T-helper 2 cell treated with Interferon-gamma antibody and Interleukin-4, amounts not matched to agents 100 ng/mL and 5 ng/mL, for 36 hours (primary cell): ENCODE results near the gene RHBDL2. TPM values are rescaled to one million over a fixed set of nuclear protein-coding genes. Genes with fewer than 3 reads are reported as not detected.
"Not testable (repeated sequence)": the region's sequence is repeated elsewhere in the genome, so short reads cannot be mapped to it uniquely, and the experiment has no call there.

ENCODE experiments used
- intact Hi-C: fragments of 100-400 bp; cut with micrococcal nuclease; formaldehyde crosslinking; loops from one replicate; pipeline ENCODE4 v1.15.1; 2023
- total RNA-seq: library from RNA; stranded (reverse); gene quantifications from 2 replicates; pipeline ENCODE4 v1.2.3, GENCODE V29; 2022

RHBDL2 gene, protein sequence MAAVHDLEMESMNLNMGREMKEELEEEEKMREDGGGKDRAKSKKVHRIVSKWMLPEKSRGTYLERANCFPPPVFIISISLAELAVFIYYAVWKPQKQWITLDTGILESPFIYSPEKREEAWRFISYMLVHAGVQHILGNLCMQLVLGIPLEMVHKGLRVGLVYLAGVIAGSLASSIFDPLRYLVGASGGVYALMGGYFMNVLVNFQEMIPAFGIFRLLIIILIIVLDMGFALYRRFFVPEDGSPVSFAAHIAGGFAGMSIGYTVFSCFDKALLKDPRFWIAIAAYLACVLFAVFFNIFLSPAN
- total RNA-seq = not detected in 2 replicates

DNA sequence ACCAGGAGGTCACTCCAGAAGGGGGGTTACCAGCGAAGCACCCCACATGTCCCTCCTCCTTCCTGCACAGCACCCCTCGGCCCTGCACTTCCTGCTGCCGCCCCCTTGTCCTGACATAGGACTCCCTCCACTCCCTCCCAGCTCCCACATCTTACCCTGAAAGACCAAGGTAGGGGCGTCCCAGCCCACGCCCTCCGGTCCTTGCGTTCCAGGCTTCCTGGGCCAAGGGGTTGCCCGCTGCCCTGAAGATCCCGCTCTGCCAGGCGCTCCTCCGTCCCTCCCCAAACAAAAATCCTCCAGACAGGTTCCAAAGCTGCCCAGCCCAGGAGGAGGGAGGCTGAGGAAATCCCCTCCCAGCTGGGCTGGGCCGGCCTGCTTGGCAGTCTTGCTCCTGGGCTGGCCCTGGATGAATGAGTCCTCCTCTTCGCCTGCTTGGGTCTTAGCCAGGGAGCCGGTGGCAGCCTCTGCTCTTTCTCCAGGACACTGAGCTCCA, at the start of gene RHBDL2:
Gene RHBDL2 (minus strand): TSS at position 304 of the 493 bp plus-strand sequence. CDS start 22,618 bp downstream, outside the sequence.
- intact Hi-C loops = no loop called here

DNA sequence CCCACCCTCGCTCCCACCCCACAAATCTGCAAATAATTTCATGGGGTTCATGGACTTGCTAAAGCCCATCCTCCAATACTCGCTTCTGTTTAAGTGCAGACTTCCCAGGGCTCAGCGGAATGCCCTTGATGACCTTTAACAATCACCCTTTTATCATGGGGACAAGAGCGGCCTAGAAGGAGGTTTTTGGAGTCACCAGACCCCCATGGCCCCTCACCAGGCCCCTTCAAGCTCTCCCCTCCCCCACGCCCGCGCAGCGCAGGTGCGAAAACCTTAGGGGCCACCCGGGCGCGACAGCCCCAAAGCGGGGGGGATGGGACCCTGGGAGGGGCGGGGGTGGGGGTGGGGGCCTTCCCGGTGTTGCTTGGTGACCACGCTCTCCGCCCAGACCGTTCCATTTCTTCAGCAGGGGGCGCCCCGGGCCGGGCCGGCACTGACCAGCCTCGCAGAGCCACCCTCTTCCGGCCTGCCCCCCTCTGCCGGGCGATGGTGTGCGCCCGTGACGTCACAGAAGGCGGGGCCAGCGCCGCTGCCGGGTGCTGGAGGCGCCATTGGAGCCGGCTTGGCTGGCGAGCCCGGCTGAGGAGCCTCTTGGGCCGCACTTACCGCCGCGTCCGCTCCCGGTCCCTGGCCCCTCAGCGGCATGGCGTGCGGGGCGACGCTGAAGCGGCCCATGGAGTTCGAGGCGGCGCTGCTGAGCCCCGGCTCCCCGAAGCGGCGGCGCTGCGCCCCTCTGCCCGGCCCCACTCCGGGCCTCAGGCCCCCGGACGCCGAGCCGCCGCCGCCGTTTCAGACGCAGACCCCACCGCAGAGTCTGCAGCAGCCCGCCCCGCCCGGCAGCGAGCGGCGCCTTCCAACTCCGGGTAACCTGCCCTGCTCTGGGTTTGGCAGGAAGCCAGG, 49.4 kb upstream of the RHBDL2 start, which contains the start of gene AKIRIN1:
Gene AKIRIN1 (plus strand): TSS at position 539 of the 900 bp plus-strand sequence. CDS start 105 bp downstream, at position 644.
- intact Hi-C loops = loop anchor here (1.0 to 2.0 kb wide), 4 partner anchors 14 to 132 kb away; partner anchors contain the start of genes MYCBP, NDUFS5 and RRAGC

DNA sequence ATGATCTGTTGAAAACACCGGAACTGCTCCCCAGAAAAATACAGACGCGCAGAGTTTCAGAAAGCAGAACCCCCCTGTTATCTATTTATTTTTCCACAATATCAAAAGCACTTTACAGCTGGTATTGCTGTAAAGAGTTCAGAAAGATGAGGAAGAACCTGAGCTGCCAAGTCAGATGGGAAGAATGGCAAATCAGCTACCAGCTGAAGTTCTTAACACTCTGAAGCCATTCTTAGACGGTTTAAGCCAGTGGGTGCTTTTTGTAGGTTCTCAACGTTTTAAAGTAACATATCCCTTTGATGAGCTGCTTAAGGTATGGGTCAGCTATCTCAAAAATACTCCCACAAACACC, 48.7 kb upstream of the RHBDL2 start:
- intact Hi-C loops = loop anchor here (1.0 to 2.0 kb wide), 4 partner anchors 14 to 131 kb away; partner anchors contain the start of genes MYCBP, NDUFS5 and RRAGC

DNA sequence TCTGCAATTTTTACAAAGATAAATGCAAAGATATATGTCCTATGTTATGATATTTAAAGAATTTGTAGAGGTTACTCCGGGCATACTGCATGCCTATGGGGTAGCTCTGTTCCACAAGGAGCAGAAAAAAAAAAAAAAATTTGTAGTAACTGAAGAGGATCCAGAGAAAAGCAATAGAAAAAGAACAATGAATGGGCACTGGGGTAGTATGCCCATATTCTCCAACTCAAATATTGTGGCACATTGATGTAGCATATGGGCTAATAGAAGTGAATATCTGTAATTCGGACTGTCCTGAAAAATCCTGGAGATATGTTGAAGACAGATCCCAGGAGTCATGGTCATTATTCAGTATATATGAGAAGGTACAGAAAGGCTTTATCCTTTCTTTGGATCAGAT, 48.3 kb upstream of the RHBDL2 start:
- intact Hi-C loops = loop anchor here (1.0 to 2.0 kb wide), 4 partner anchors 13 to 131 kb away; partner anchors contain the start of genes MYCBP, NDUFS5 and RRAGC

DNA sequence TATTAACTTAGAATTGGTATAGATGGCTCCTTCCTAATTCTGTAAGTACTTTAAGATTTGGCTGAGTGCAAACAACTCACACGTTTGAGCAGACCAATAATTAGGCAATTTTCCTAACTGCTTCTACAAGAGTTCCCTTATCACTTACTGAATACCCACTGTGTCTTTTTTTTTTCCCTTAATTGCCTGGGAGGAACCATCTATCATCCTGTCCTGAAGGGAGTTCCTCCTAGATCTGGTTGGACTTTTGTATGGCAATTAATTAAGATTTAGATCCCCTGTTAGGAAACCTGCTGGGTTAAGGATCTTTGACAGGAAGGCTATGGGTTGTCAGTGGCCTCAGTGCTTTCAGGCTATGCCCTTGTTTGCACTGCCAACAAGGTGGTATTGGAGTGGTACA, 37.8 kb upstream of the RHBDL2 start:
- intact Hi-C loops = not testable (repeated sequence)

DNA sequence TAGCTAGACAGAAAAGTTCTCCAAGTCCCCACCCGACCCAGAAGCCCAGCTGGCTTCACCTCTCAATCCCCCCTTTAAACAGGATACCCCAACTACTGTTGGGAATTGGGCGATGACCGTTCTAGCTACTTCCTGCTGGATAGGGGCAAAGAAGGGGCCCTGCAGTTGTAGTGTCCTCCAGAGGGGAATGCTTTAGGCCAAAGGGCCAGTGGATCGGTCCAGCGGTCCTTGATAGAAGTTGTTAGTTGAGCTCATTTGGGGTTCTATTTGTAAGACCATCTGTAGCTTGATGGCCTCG, 36.6 kb upstream of the RHBDL2 start:
- intact Hi-C loops = not testable (repeated sequence)

DNA sequence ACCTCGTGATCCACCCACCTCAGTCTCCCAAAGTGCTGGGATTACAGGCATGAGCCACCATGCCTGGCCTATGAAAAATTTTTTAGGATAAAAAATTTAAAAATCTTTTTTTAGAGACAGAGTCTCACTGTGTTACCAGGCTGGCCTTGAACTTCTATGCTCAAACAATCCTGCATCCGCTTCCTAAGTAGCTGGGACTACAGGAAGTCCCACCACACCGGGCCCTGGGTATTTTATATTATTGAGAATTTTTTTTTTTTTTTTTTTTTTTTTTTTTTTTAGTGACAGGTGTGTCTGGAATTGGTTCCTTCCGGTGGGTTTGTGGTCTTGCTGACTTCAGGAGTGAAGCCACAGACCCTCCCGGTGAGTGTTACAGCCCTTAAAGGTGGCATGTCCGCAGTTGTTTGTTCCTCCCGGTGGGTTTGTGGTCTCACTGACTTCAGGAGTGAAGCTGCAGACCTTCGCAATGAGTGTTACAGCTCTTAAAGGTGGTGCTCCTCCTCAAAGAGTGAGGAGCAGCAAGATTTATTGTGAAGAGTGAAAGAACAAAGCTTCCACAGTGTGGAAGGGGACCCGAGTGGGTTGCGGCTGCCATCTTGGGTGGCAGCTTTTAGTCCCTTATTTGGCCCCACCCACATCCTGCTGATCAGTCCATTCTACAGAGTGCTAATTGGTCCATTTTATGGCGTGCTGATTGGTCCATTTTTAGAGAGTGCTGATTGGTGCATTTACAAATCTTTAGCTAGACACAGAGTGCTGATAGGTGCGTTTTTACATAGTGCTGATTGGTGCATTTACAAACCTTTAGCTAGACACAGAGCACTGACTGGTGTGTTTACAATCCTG, 36.0 kb upstream of the RHBDL2 start:
- intact Hi-C loops = loop anchor here (2.0 kb wide), 1 partner anchor 13 kb away; the partner anchor contains the start of gene AKIRIN1

DNA sequence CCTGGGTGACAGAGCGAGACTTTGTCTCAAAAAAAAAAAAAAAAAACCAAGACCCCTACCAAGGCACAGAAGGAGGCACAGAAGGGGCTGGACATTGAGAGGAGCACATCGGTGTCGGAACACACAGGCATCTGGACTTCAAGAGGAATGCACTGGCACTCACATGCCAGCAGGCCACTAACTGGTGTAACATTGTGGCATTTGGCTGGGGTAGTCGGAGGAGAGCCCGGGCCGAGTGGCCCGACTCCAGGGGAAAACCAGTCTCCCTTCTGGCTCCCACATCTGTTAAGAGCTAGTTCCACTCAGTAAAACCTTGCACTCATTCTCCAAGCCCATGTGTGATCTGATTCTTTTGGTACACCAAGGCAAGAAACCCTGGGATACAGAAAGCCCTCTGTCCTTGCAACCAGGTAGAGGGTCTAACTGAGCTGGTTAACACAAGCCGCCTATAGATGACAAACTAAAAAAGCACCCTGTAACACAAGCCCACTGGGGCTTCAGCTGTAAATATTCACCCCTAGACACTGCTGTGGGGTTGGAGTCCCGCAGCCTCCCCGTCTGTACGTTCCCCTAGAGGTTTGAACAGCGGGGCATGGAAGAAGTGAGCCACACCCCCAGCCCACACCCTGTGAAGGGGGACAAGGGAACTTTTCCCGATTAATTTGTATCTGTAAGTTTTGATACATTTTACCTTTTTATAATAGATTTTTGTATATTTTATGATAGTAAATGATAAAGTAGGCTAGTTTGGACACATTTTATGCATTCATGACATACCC, 32.2 kb upstream of the RHBDL2 start:
- intact Hi-C loops = no loop called here

DNA sequence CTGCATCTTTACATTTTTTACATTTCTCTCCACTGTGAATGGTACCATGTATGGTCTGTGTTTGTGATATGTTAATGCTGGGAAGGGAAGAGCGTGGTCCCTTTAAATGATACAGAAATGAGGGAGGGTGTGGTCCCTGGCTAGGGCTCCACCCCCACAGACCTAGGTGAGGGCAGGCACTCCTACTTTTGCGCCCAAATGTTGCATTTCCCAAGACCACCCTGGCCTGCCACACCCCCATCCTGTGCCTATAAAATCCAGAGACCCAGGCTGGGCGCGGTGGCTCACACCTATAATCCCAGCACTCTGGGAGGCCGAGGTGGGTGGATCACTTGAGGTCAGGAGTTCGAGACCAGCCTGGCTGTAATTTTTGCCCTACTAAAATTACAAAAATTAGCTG, 31.5 kb upstream of the RHBDL2 start:
- intact Hi-C loops = not testable (repeated sequence)

DNA sequence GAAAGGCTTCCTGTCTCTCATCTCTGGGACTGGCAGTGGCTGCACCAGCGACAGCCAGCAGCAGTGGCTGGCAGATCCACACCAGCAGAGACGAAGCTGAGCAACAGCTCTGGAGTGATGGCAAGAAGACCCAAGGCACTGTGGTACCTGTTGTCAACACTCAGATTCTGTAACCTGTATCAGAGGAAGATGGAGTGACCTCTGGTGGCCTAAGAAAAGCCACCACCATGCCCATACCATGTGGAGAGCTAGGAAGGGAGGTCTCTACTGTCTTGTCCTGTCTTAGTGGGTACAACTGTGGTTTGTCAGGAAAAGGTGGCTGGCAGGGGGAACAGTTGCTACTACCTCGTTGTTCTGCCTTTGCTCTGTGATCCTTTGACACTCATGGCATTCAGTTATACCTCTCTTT, 22.5 kb upstream of the RHBDL2 start:
- intact Hi-C loops = no loop called here

DNA sequence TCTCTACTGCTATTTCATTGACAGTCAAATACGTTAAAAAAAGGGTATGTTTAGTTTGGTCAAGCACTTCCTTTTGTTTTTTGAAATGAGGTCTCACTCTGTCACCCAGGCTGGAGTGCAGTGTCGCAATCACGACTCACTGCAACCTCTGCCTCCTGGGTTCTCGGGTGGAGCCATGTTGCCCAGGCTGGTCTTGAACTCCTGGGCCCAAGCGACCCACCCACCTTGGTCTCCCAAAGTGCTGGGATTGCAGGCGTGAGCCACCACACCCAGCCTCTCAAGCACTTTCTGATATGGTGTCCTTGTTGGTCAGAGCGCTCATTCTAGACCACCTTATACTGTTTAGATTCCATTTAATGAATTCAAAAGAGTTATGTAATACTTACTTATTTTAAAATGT, 20.9 kb upstream of the RHBDL2 start:
- intact Hi-C loops = no loop called here

DNA sequence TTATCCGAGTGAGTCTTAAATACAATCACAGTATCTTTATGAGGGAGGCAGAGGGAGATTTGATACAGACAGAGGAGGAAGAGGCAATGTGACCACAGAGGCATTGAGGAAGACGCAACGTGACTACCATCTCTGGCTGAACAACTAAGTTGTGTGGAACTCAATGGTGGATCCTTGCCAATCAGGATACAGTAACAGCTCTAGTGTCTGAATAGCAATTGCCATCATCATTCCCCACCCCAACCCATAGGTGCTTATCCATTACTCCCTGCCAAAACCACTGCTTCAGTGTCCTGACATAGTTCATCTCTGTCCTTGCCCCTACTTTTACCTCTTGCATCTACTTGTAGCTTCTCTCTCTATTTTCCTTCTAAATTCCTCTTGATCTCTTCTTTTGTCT, 20.5 kb upstream of the RHBDL2 start:
- intact Hi-C loops = no loop called here

DNA sequence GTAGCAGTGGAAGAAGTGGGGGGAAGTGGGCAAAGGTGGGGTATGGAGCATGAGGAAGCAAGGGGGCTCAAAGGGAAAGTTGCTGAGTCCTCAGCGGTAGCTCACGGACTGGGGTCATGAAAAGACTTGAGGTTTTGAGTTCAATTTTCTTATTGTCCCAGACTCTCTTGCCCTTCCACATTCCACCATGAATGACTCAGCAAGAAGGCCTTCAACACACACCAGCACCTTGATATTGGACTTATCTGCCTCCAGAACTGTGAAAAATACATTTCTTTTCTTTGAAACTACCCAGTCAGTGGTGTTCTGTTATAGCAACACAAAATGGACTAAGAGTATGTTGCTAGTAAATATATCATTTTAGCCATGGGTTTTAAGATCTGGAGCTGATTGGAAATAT, 17.3 kb upstream of the RHBDL2 start:
- intact Hi-C loops = no loop called here

DNA sequence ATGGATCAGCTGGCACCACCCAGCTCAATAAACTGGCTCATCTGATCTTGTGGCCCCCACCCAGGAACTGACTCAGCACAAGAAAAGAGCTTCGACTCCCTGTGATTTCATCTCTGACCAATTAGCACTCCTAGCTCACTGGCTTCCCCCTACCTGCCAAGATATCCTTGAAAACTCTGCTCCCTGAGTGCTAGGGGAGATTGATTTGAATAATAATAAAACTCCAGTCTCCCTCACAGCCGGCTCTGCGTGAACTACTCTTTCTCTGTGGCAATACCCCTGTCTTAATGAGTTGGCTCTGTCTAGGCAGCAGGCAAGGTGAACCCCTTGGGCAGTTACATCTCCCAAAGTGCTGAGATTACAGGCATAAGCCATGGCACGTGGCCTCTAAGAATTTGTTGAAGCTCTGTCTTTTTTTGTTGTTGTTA, 11.8 kb upstream of the RHBDL2 start:
- intact Hi-C loops = no loop called here

DNA sequence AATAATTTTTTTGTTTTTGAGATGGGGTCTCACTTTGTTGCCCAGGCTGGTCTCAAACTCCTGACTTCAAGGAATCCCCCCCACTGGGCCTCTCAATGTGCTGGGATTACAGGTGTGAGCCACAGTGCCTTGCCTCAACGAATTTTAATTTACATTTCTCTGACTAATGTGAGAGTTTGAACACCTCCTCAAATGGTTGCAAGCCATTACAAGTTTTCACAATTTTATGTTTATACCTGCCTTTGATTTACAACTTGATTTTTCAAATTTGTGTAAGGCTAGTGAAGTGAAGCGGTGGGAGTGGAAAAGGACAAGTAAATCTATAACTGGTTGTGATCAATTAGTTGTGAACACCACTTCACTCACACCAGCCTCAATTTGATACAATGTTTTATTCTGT, 8.9 kb upstream of the RHBDL2 start:
- intact Hi-C loops = no loop called here

DNA sequence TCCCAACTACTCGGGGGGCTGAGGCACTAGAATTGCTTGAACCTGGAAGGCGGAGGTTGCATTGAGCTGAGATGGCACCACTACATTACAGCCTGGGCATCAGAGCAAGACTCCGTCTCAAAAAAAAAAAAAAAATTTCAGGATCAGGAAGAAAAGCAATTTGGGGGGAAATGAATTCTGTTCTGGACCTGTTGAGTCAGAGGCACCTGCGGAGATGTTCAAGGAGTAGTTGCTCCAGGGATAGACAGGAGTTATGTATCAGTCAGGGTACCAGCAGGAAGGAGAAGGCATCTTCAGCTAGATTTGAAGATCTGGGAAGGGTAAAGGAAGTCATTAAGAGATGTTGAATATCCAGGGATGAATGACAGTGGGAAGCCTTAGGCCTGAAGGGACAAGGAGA, 2.9 kb upstream of the RHBDL2 start:
- intact Hi-C loops = no loop called here

DNA sequence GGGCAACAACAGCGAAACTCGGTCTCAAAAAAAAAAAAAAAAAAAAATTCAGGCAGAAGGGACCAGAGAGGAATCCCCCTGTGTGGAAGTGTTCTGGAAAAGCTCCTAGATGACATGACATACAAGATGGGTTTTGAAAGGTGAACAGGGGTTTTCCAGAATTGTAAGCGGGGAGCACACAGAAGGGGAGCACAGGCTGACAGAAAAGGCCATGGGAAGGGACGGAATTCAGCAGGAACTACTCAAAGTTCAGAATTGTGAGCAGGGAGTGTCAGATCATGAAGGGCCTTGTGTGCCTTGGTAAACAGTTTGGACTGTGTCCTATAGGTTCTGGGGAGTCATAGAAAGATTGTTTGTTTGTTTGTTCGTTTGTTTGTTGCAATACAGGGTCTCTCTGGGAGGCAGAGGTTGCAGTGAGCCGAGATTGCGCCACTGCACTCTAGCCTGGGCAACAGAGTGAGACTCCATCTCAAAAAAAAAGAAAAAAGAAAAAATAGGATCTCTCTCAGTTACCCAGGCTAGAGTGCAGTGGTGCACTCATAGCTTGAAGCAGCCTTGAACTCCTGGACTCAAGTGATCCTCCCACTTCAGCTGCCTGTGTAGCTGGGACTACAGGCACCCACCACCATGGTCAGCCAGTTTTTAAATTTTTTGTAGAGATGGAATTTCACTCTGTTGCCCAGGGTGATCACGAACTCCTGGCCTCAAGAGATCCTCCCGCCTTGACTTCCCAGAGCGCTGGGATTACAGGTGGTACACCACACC, 1.2 kb upstream of the RHBDL2 start:
- intact Hi-C loops = no loop called here

DNA sequence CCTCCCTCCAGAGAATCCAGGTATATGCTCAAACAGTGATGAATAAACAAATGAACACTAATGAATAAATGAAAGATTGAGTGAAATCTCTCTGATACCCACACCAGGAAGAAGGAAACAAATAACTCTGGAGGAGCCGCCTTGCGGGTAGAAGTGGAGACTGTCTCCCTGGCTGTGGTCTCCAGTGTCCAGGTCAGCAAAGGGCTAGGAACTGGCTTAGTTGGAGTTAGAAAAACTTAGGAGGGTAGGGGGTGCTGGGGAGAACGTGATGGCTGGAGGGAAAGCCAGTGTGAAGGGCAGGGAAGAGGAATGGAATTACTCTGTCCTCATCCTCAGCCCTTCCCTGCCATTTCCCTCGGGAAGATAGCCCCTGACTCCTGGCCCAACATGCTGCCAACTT, 537 bp downstream of the RHBDL2 start:
- intact Hi-C loops = no loop called here

DNA sequence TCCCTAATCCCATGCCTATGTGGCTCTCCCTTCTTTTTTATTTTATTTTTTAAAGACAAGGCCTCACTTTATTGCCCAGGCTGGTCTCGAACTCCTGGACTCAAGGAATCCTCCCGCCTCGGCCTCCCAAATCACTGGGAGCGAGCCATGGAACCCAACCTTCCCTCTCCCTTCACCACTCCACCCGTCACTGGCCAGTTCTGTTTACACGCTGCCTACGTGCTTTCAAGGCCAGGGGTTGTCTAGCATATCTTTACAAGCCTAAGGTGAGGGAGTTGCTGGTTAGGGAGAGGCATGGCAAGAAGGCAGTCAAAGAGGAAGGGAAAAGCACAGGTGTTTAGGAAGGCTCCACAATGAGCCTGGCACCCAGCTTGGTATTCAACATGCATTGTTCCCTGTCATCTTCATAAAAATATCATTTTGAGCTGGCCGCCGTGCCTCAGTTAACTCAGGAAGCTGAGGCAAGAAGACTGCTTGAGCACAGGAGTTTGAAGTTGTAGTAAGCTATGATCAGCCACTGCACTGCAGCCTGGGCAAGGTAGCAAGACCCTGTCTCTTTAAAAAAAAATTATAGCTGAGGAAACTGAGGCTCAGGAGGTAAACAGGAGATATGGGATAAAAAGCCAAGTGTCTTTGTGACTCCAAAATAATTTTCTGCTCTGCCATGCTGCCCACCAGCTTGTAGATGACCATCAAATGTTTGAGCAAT, 1.1 kb downstream of the RHBDL2 start:
- intact Hi-C loops = no loop called here
